Common myeloid progenitor, CD34-positive (primary cell): Measurements from ENCODE around the gene SAMD4B.

Source experiments
- CTCF ChIA-PET: fragments of 350-600 bp; sonication (Branson Sonifier 250); formaldehyde crosslinking; loops from one replicate; lab custom pipeline; 2021; ENCODE audit warnings: antibody characterized with exemption; lab: Charles Lee
- POLR2A ChIA-PET: fragments of 350-600 bp; sonication (Branson Sonifier 250); formaldehyde crosslinking; loops from one replicate; lab custom pipeline; 2021; ENCODE audit warnings: antibody characterized with exemption; lab: Charles Lee
- DNase-seq, 3 donors: peaks; one replicate each; pipeline versions ENCODE4 v3.0.0 to v3.0.0-alpha.2; 2013
- H3K27ac ChIP-seq, 2 experiments: 1 replicate in 1 of 2; 2 replicates in 1 of 2; pipeline ENCODE4 v1.7.0; 2013; ENCODE audit warnings: inconsistent platforms in 2 of 2, low read length in 2 of 2, mild to moderate bottlenecking in 2 of 2, low read depth in 1 of 2, moderate library complexity in 1 of 2; ENCODE audit not compliant: severe bottlenecking in 2 of 2, insufficient read depth in 1 of 2, poor library complexity in 1 of 2
- H3K27me3 ChIP-seq, 5 experiments: replicated peaks in 2 of 5; 1 replicate in 3 of 5; 2 replicates in 2 of 5; pipeline versions ENCODE4 v1.6.1 to v1.7.0; 2013; ENCODE audit warnings: low read length in 4 of 5, mild to moderate bottlenecking in 2 of 5, moderate library complexity in 2 of 5, inconsistent platforms in 1 of 5; ENCODE audit not compliant: insufficient read depth in 5 of 5, control insufficient read depth in 4 of 5
- H3K36me3 ChIP-seq, 4 experiments: 1 replicate in 2 of 4; 2 replicates in 2 of 4; pipeline versions ENCODE4 v1.6.1 to v1.7.0; 2013; ENCODE audit warnings: low read length in 3 of 4, control low read depth in 1 of 4, mild to moderate bottlenecking in 1 of 4; ENCODE audit not compliant: control insufficient read depth in 4 of 4, insufficient read depth in 4 of 4
- H3K4me1 ChIP-seq, 4 experiments: 1 replicate in 3 of 4; 2 replicates in 1 of 4; pipeline versions ENCODE4 v1.6.1 to v1.7.1; 2013; ENCODE audit warnings: low read length in 3 of 4, mild to moderate bottlenecking in 3 of 4, control low read depth in 1 of 4, inconsistent platforms in 1 of 4, moderate library complexity in 1 of 4; ENCODE audit not compliant: control insufficient read depth in 4 of 4, insufficient read depth in 4 of 4; ENCODE audit errors: control extremely low read depth in 1 of 4
- H3K4me3 ChIP-seq, 7 experiments: 1 replicate in 4 of 7; 2 replicates in 3 of 7; pipeline versions ENCODE4 v1.5.1 to v1.7.0; 2013; ENCODE audit warnings: mild to moderate bottlenecking in 7 of 7, low read length in 6 of 7, moderate library complexity in 6 of 7, inconsistent platforms in 2 of 7, low read depth in 2 of 7, control low read depth in 1 of 7; ENCODE audit not compliant: insufficient read depth in 4 of 7, control insufficient read depth in 1 of 7; ENCODE audit errors: extremely low read depth in 1 of 7
- H3K9me3 ChIP-seq, 5 experiments: 1 replicate in 4 of 5; 2 replicates in 1 of 5; pipeline versions ENCODE4 v1.6.1 to v1.7.1; 2013; ENCODE audit warnings: low read length in 4 of 5, mild to moderate bottlenecking in 2 of 5, inconsistent platforms in 1 of 5, low read depth in 1 of 5, moderate library complexity in 1 of 5; ENCODE audit not compliant: control insufficient read depth in 4 of 5, insufficient read depth in 2 of 5; ENCODE audit errors: control extremely low read depth in 1 of 5
- WGBS: methylation state at CpG from one replicate; pipeline ENCODE4 v1.1.5; 2013; ENCODE audit not compliant: insufficient coverage; 5-methylcytosine and 5-hydroxymethylcytosine counted together

The SAMD4B gene

DNA sequence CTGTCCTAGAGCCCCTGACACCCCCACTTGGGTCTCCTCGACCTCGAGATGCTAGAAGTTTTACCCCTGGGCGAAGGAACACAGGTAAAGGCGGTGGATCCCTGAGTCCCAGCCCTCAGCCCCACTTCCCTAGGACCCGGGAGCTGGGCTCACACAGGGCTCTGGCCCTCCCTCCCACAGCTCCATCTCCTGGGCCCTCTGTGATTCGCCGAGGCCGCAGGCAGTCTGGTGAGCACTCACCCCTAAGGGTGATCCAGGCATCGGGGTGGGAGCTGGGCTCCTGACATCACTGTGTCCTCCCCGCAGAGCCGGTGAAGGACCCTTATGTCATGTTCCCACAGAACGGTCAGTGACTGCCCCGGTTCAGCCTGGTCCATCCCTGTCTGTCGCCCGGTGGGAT is 78.5 kb downstream of the SAMD4B start:
- no peaks in the 10 kb centered on the region for H3K4me1 ChIP-seq
- ChIA-PET CTCF (interaction anchor here (1.4 to 4.5 kb wide), 2 partner anchors 7 to 9 kb away, joined by 4 to 21 read pairs; partner anchors contain the start of gene PLEKHG2), POLR2A (no interaction called here)
- 97% methylated on average over 9 of the region's 15 CpGs for WGBS
- no peak overlapping the region for H3K4me3 ChIP-seq
- peaks cover 9 to 56% (median 23%) of the 10 kb centered on the region in 4 experiments for H3K36me3 ChIP-seq
- H3K9me3 ChIP-seq = no peaks in the 10 kb centered on the region
- H3K27ac ChIP-seq = no peak overlapping the region
- no peaks in the 10 kb centered on the region for H3K27me3 ChIP-seq
- DNase-seq = no peak

GRCh38 chr19:39422020-39422419 is 79.8 kb downstream of the SAMD4B start:
- no peak for DNase-seq
- ChIA-PET POLR2A (no interaction called here), CTCF (no interaction called here)
- Histone ChIP-seq H3K9me3 (no peaks in the 10 kb centered on the region), H3K36me3 (peaks cover 9 to 53% (median 23%) of the 10 kb centered on the region in 4 experiments), H3K27me3 (no peaks in the 10 kb centered on the region), H3K4me1 (no peaks in the 10 kb centered on the region), H3K27ac (no peak overlapping the region), H3K4me3 (no peak overlapping the region)
- 96% methylated on average over 5 of the region's 5 CpGs for whole genome bisulfite sequencing

DNA sequence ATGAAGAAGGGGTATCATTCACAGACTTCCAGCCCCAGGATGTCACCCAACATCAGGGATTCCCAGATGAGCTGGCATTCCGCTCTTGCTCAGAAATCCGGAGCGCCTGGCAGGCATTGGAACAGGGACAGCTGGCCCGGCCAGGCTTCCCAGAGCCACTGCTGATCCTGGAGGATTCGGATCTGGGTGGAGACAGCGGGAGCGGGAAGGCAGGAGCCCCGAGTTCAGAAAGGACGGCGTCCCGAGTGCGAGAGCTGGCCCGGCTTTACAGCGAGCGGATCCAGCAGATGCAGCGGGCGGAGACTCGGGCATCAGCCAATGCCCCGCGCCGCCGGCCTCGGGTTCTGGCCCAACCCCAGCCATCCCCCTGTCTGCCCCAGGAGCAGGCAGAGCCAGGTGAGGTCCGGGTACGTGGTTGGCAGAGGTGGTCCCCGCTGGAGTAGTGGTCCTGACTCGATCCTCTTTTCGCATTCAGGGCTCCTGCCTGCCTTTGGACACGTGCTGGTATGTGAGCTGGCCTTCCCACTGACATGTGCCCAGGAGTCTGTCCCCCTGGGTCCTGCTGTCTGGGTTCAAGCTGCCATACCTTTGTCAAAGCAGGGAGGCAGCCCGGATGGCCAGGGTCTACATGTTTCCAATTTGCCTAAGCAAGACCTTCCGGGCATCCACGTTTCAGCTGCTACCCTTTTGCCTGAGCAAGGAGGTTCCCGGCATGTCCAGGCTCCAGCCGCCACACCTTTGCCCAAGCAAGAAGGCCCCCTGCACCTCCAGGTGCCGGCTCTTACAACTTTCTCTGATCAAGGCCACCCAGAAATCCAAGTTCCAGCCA is 81.3 kb downstream of the SAMD4B start:
- CTCF ChIA-PET = interaction anchor here (0.9 kb wide), 1 partner anchor 13 kb away, joined by 3 read pairs; the partner anchor contains the start of gene RPS16
- Histone ChIP-seq H3K27ac (no peak overlapping the region), H3K27me3 (no peaks in the 10 kb centered on the region), H3K36me3 (peaks cover 9 to 44% (median 22%) of the 10 kb centered on the region in 4 experiments), H3K4me3 (no peak overlapping the region), H3K4me1 (no peaks in the 10 kb centered on the region), H3K9me3 (no peaks in the 10 kb centered on the region)
- 94% methylated on average over 34 of the region's 35 CpGs for WGBS
- DNase-seq = no peak
- POLR2A ChIA-PET = interaction anchor here (0.6 to 1.1 kb wide), 3 partner anchors 8 to 32 kb away, joined by 3 to 5 read pairs (median 3); partner anchors contain the start of genes MED29, PAF1 and RPS16

GRCh38 chr19:39424934-39425333 is 82.7 kb downstream of the SAMD4B start:
- WGBS = 90% methylated on average over 9 of the region's 16 CpGs
- ChIA-PET CTCF (no interaction called here), POLR2A (no interaction called here)
- peaks cover 5 to 36% (median 19%) of the 10 kb centered on the region in 4 experiments for H3K36me3 ChIP-seq
- H3K4me3 ChIP-seq = no peak overlapping the region
- H3K4me1 ChIP-seq = no peaks in the 10 kb centered on the region
- no peak for DNase-seq
- no peaks in the 10 kb centered on the region for H3K27me3 ChIP-seq
- no peaks in the 10 kb centered on the region for H3K9me3 ChIP-seq
- H3K27ac ChIP-seq = no peak overlapping the region

DNA sequence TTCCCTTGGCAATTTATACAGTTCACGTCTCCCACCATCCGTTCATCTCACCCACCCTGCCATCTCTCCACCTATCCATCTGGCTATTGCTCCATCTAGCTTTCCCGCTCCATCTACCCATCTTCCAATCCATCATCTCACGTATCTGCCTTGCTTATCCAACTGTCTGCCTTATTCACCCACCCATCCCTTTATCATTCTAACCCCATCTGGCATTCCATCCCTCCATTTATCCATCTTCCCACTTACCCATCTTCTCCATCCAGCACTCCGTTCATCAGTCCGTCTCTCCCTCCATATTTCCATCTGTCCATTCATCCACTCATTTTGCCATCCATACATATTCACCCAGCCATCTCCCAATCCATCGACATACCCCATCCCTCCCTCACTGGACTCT is 83.5 kb downstream of the SAMD4B start:
- Histone ChIP-seq H3K27ac (no peak overlapping the region), H3K27me3 (no peaks in the 10 kb centered on the region), H3K4me3 (no peak overlapping the region), H3K4me1 (no peaks in the 10 kb centered on the region), H3K9me3 (no peaks in the 10 kb centered on the region), H3K36me3 (peaks cover 5 to 31% (median 18%) of the 10 kb centered on the region in 4 experiments)
- WGBS = 98% methylated on average over 7 of the region's 7 CpGs
- no peak for DNase-seq
- POLR2A ChIA-PET = interaction anchor here (2.2 kb wide), 1 partner anchor 10 kb away, joined by 8 read pairs; the partner anchor contains the start of gene RPS16
- CTCF ChIA-PET = interaction anchor here (1.7 kb wide), 1 partner anchor 10 kb away, joined by 7 read pairs; the partner anchor contains the start of gene RPS16

GRCh38 chr19:39426170-39426569 is 83.9 kb downstream of the SAMD4B start:
- no peak for DNase-seq
- Histone ChIP-seq H3K9me3 (no peaks in the 10 kb centered on the region), H3K27ac (no peak overlapping the region), H3K4me1 (peaks cover 0 to 4% (median 0%) of the 10 kb centered on the region in 4 experiments), H3K27me3 (no peaks in the 10 kb centered on the region), H3K4me3 (no peak overlapping the region), H3K36me3 (peaks cover 5 to 29% (median 19%) of the 10 kb centered on the region in 4 experiments)
- ChIA-PET POLR2A (interaction anchor here (0.7 to 2.2 kb wide), 3 partner anchors 9 to 19 kb away, joined by 3 to 8 read pairs (median 4); partner anchors contain the start of genes RPS16 and SUPT5H), CTCF (interaction anchor here (1.7 kb wide), 1 partner anchor 9 kb away, joined by 7 read pairs; the partner anchor contains the start of gene RPS16)
- WGBS = 93% methylated on average over 5 of the region's 5 CpGs
